ENCODE results near the gene MTERF2. TPM values are rescaled to one million over a fixed set of nuclear protein-coding genes. Genes with fewer than 3 reads are reported as not detected.

MTERF2 gene
- total RNA-seq, 2 experiments from 2014 or later, result 8.8 to 10.4 TPM

Other genes starting within 250 kb of the MTERF2 start
- not detected in 2 replicates for gene RIC8B, start 212.5 kb downstream of the MTERF2 start, total RNA-seq (2014; rRNA removed; shearing (Covaris generic))
- 9.6 TPM in 2 replicates for gene RIC8B, start 212.5 kb downstream of the MTERF2 start, total RNA-seq (2022)
- 34.1 and 43.9 TPM in 2 replicates for gene TMEM263, start 31.2 kb downstream of the MTERF2 start, total RNA-seq (2014; rRNA removed; shearing (Covaris generic))
- 60.0 and 83.6 TPM in 2 replicates for gene TMEM263, start 31.2 kb downstream of the MTERF2 start, total RNA-seq (2022)
- gene CRY1, start 106.4 kb upstream of the MTERF2 start, total RNA-seq (2014; rRNA removed; shearing (Covaris generic)), result not detected in 2 replicates
- not detected in 2 replicates for gene CRY1, start 106.4 kb upstream of the MTERF2 start, total RNA-seq (2022)